H1 (cell line): ENCODE data around the gene INTS6.

Experiments used
- EGR1 ChIP-seq: IDR thresholded peaks from 2 replicates; pipeline ENCODE4 v1.6.1; 2011; ENCODE audit warnings: low read depth, low read length, borderline replicate concordance
- POLR2A ChIP-seq, 2 experiments: IDR thresholded peaks; 1 replicate in 1 of 2; 2 replicates in 1 of 2; pipeline ENCODE4 v1.6.1; 2011; ENCODE audit warnings: low read depth in 2 of 2, low read length in 2 of 2, mild to moderate bottlenecking in 2 of 2; ENCODE audit errors: control extremely low read depth in 1 of 2

DNA sequence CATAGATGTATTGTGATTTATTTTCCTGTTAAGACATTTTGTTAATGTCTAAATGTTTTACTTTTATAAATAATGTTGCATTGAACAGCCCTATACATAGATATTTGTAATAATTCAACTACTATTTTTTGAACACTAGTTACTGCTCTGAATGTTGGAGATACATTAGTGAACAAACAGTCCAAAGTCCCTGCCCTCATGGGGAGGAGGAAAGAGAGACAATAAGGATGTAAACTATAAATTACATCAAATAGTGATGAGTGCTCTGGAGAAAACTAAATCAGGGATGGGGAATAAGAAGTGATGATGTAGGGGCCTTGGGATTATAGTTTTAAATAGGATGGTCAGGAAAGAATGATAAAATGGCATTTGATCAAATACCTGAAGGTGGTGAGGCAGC lies 12.3 kb upstream of the INTS6 start:
- TF ChIP-seq POLR2A (IDR thresholded peaks at IDR 0.05; ENCODE audit: control extremely low read depth in 1 of 2, low read depth in 2 of 2, low read length in 2 of 2) (no peak), EGR1 (no peak)
